KMS-11 (cell line): ENCODE data around the gene RERE.

ENCODE experiments used
- H2AFZ ChIP-seq: fragments of 200-600 bp; sonication (generic); 2 replicates; pipeline ENCODE4 v1.6.1; 2016; ENCODE audit warnings: antibody characterized with exemption, mixed run types, low read depth
- H3K27ac ChIP-seq: fragments of 200-600 bp; sonication (generic); 2 replicates; pipeline ENCODE4 v1.6.1; 2016; ENCODE audit warnings: mild to moderate bottlenecking, mixed run types
- H3K27me3 ChIP-seq: fragments of 200-600 bp; sonication (generic); 2 replicates; pipeline ENCODE4 v1.6.1; 2017; ENCODE audit warnings: mild to moderate bottlenecking, low read depth, mixed run types, moderate library complexity; ENCODE audit not compliant: insufficient read depth
- H3K36me3 ChIP-seq: fragments of 200-600 bp; sonication (generic); 2 replicates; pipeline ENCODE4 v1.6.1; 2017; ENCODE audit warnings: mild to moderate bottlenecking, mixed run types; ENCODE audit not compliant: insufficient read depth
- H3K4me1 ChIP-seq: fragments of 200-600 bp; sonication (generic); 2 replicates; pipeline ENCODE4 v1.6.1; 2016; ENCODE audit warnings: mild to moderate bottlenecking, low read depth, mixed run types; ENCODE audit not compliant: poor library complexity, severe bottlenecking
- H3K4me2 ChIP-seq: fragments of 200-600 bp; sonication (generic); 2 replicates; pipeline ENCODE4 v1.7.0; 2016; ENCODE audit warnings: mild to moderate bottlenecking, mixed run types
- H3K4me3 ChIP-seq: fragments of 200-600 bp; sonication (generic); IDR thresholded peaks from 2 replicates; pipeline ENCODE4 v1.6.1; 2017; ENCODE audit warnings: low read depth, low read length, mixed read lengths; ENCODE audit not compliant: insufficient read depth
- H3K79me2 ChIP-seq: fragments of 200-600 bp; sonication (generic); 2 replicates; pipeline ENCODE4 v1.6.1; 2016; ENCODE audit warnings: low read depth, mixed run types; ENCODE audit not compliant: insufficient read depth
- H3K9ac ChIP-seq: fragments of 200-600 bp; sonication (generic); 2 replicates; pipeline ENCODE4 v1.6.1; 2016; ENCODE audit warnings: mild to moderate bottlenecking, mixed run types
- H4K20me1 ChIP-seq: fragments of 200-600 bp; sonication (generic); 2 replicates; pipeline ENCODE4 v1.6.1; 2016; ENCODE audit warnings: mild to moderate bottlenecking, mixed run types; ENCODE audit not compliant: insufficient read depth
- TF ChIP-seq, protein P1 (sequence below): fragments of 200-600 bp; sonication (generic); conservative IDR thresholded peaks from 2 replicates; pipeline ENCODE4 v1.6.1; 2017; ENCODE audit warnings: low read depth, mild to moderate bottlenecking, antibody characterized with exemption, low read length, moderate library complexity, mixed read lengths

Gene RERE

DNA sequence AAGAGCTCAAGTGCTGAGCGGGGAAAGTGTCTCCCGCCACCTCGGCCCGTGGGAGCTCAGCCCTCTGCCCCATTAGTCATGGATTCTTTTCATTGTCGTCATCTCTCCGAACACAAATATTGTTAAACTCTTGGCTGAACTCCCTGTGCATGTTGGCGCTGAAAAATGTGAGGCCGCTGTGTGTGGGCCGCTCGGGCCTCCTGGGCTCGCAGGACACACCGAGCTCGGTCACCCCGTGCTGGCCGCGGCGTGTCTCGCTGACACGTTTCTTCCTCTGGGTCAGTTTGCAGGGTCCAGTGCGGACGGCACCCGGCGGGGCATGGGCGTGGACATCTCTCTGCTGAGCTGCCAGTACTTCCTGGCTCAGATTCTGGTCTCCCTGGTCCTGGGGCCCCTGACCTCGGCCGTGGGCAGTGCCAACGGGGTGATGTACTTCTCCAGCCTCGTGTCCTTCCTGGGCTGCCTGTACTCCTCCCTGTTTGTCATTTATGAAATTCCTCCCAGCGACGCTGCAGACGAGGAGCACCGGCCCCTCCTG, 473.9 kb downstream of the RERE start:
- Histone ChIP-seq H3K9ac (no peak overlapping the region), H3K36me3 (no peaks in the 10 kb centered on the region), H4K20me1 (no peaks in the 10 kb centered on the region), H2AFZ (no peak overlapping the region), H3K4me3 (no peak overlapping the region), H3K27ac (no peak overlapping the region), H3K4me1 (no peaks in the 10 kb centered on the region), H3K27me3 (peaks cover 3% of the 10 kb centered on the region; the same call in 1 of the 2 replicates), H3K79me2 (no peaks in the 10 kb centered on the region), H3K4me2 (no peak overlapping the region)
- TF ChIP-seq, protein P1, sequence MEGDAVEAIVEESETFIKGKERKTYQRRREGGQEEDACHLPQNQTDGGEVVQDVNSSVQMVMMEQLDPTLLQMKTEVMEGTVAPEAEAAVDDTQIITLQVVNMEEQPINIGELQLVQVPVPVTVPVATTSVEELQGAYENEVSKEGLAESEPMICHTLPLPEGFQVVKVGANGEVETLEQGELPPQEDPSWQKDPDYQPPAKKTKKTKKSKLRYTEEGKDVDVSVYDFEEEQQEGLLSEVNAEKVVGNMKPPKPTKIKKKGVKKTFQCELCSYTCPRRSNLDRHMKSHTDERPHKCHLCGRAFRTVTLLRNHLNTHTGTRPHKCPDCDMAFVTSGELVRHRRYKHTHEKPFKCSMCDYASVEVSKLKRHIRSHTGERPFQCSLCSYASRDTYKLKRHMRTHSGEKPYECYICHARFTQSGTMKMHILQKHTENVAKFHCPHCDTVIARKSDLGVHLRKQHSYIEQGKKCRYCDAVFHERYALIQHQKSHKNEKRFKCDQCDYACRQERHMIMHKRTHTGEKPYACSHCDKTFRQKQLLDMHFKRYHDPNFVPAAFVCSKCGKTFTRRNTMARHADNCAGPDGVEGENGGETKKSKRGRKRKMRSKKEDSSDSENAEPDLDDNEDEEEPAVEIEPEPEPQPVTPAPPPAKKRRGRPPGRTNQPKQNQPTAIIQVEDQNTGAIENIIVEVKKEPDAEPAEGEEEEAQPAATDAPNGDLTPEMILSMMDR: no peak

DNA sequence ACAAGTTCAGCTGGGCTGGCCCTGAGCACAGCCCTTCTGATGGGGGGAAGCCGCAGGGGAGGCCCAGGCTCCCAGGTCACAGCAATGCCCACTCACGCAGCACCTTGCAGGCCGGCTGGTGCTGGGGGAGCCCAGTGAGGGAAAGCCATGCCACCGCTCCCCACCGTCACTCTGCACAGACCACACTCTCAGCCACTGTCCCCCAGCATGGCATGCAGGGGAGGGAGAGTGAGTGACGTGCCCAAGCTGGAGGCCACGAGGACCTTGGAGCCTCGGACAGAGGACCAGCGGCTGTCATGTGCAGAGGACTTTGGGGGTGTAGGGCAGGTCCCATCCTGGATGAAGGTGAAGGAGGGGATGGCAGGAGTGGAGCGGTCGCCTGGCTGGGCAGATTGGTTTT, 474.4 kb downstream of the RERE start:
- H3K79me2 ChIP-seq: no peaks in the 10 kb centered on the region
- no peak overlapping the region for H3K9ac ChIP-seq
- H3K4me3 ChIP-seq: no peak overlapping the region
- TF ChIP-seq, protein P1: no peak
- H3K27me3 ChIP-seq: peaks cover 3% of the 10 kb centered on the region; the same call in 1 of the 2 replicates
- no peaks in the 10 kb centered on the region for H4K20me1 ChIP-seq
- no peaks in the 10 kb centered on the region for H3K4me1 ChIP-seq
- H2AFZ ChIP-seq: no peak overlapping the region
- no peak overlapping the region for H3K27ac ChIP-seq
- no peaks in the 10 kb centered on the region for H3K36me3 ChIP-seq
- H3K4me2 ChIP-seq: no peak overlapping the region

DNA sequence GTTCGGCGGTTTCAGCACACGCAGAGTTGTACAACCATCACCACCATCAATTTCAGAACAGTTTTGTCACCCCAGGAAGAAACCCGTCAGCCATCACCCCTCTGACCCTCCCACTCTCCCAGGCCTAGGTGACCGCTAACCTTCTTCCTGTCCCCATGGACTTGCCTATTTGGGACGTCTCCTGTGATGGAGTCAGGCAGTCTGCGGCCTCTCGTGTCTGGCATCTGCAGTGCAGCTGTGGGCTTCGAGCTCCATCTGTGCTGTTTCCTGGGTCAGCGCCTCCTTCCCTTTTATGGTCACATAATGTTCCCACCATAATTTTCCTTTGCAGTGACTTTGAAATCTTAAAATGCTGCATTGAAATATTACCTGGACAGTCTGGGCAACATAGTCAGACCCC, 475.1 kb downstream of the RERE start:
- Histone ChIP-seq H4K20me1 (no peaks in the 10 kb centered on the region), H3K36me3 (no peaks in the 10 kb centered on the region), H3K4me3 (no peak overlapping the region), H3K4me2 (no peak overlapping the region), H3K4me1 (no peaks in the 10 kb centered on the region), H3K79me2 (no peaks in the 10 kb centered on the region), H3K27ac (no peak overlapping the region), H2AFZ (no peak overlapping the region), H3K27me3 (peaks cover 3% of the 10 kb centered on the region; the same call in 1 of the 2 replicates), H3K9ac (no peak overlapping the region)
- TF ChIP-seq, protein P1: no peak

DNA sequence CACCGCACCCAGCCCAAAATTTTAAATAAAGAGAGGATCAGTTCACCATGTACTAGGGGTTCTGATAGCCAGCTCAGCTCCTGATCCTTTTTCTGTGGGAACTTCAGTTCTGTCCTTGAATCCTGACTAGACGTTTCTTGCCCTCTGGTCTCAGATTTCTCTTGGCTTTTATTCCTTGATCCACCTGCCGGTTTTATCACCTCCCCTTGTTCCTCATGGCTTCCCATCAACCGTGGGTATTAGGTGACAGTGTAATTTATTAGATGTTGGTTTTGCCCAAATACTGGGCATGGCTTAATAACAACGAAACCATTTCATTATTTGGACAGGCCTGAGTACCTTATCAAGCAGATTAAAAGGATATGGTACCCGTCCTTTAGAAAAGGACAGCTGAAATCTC, 477.0 kb downstream of the RERE start:
- no peaks in the 10 kb centered on the region for H3K36me3 ChIP-seq
- peaks cover 3% of the 10 kb centered on the region; the same call in 1 of the 2 replicates for H3K27me3 ChIP-seq
- no peak overlapping the region for H2AFZ ChIP-seq
- no peaks in the 10 kb centered on the region for H3K79me2 ChIP-seq
- H3K4me2 ChIP-seq: no peak overlapping the region
- no peak overlapping the region for H3K9ac ChIP-seq
- H3K27ac ChIP-seq: no peak overlapping the region
- TF ChIP-seq, protein P1: no peak
- H3K4me1 ChIP-seq: no peaks in the 10 kb centered on the region
- H4K20me1 ChIP-seq: no peaks in the 10 kb centered on the region
- no peak overlapping the region for H3K4me3 ChIP-seq
